ENCODE results near the gene HSFX3. TPM values are rescaled to one million over a fixed set of nuclear protein-coding genes. Genes with fewer than 3 reads are reported as not detected.
"Not testable (repeated sequence)": the region's sequence is repeated elsewhere in the genome, so short reads cannot be mapped to it uniquely, and the experiment has no call there.

The HSFX3 gene
- total and polyA plus RNA-seq, 7 experiments from 2014 or later = not detected

- ChIA-PET POLR2A (interaction anchor here (1.0 to 3.1 kb wide), 2 partner anchors 11 to 22 kb away, joined by 3 to 18 read pairs; partner anchors contain the start of gene EOLA1), CTCF (interaction anchor here (0.6 to 2.0 kb wide), 4 partner anchors 11 to 1192 kb away, joined by 3 to 7 read pairs (median 4); partner anchors contain the start of gene EOLA1)
- no peak for DNase-seq
- peaks cover 18 to 21% of the 10 kb centered on the region in 2 donors for H3K4me1 ChIP-seq (ENCODE audit: control insufficient read depth in 2 of 2, insufficient read depth in 2 of 2, low read length in 2 of 2)
- Mint-ChIP-seq H3K36me3 (peaks cover 0 to 3% (median 0%) of the 10 kb centered on the region in 5 donors), H3K27me3 (no peaks in the 10 kb centered on the region), H3K4me1 (peaks cover 0 to 27% (median 9%) of the 10 kb centered on the region in 7 donors), H3K4me3 (no peak overlapping the region), H3K27ac (peak overlapping the region in 1 of 9 donors; percentile 88), H3K9me3 (no peaks in the 10 kb centered on the region)
- intact Hi-C loops (cut with micrococcal nuclease) = loop anchor here (5.0 kb wide), 2 partner anchors 104 to 299 kb away; partner anchors contain the start of gene TMEM185A (in 1 of the 2)
- H3K27me3 ChIP-seq (ENCODE audit: control insufficient read depth in 2 of 2, insufficient read depth in 2 of 2, low read length in 2 of 2) = no peaks in the 10 kb centered on the region
- no peak for ATAC-seq
- no peaks in the 10 kb centered on the region for H3K9me3 ChIP-seq (ENCODE audit: control insufficient read depth in 2 of 3, low read length in 3 of 3)
- no peaks in the 10 kb centered on the region for H3K36me3 ChIP-seq (ENCODE audit: control insufficient read depth in 2 of 3, insufficient read depth in 3 of 3, low read length in 3 of 3)
- H3K4me3 ChIP-seq (ENCODE audit: low read length) = no peak overlapping the region
- no peak overlapping the region for H3K27ac ChIP-seq (ENCODE audit: low read depth, low read length)
Observed at GRCh38 chrX:149528381-149528780, 21.3 kb downstream of the HSFX3 start.

GRCh38 chrX:149527705-149528104, 22.0 kb downstream of the HSFX3 start:
- POLR2A ChIA-PET = interaction anchor here (1.0 to 3.1 kb wide), 2 partner anchors 12 to 21 kb away, joined by 3 to 18 read pairs; partner anchors contain the start of gene EOLA1

GRCh38 chrX:149526318-149527033, 23.2 kb downstream of the HSFX3 start:
- ATAC-seq; H3K9me3 ChIP-seq (ENCODE audit: control insufficient read depth in 2 of 3, low read length in 3 of 3); H3K36me3 ChIP-seq (ENCODE audit: control insufficient read depth in 2 of 3, insufficient read depth in 3 of 3, low read length in 3 of 3); H3K27me3 ChIP-seq (ENCODE audit: control insufficient read depth in 2 of 2, insufficient read depth in 2 of 2, low read length in 2 of 2); H3K9me3 Mint-ChIP-seq; H3K36me3 Mint-ChIP-seq; H3K4me3 ChIP-seq (ENCODE audit: low read length); DNase-seq; H3K27me3 Mint-ChIP-seq: not testable (repeated sequence)
- Mint-ChIP-seq H3K4me3 (peak overlapping the region in 2 of 10 donors; percentile 2 to 48), H3K4me1 (peaks cover under 1 to 37% (median 23%) of the 10 kb centered on the region in 7 donors), H3K27ac (peak overlapping the region; percentile 59 to 94 (median 89))
- CTCF ChIA-PET = interaction anchor here (0.8 to 1.4 kb wide), 3 partner anchors 14 to 21 kb away, joined by 3 to 5 read pairs (median 3); partner anchors contain the start of genes EOLA1 and IDS
- Histone ChIP-seq H3K27ac (ENCODE audit: low read depth, low read length) (peak overlapping the region; percentile 73), H3K4me1 (ENCODE audit: control insufficient read depth in 2 of 2, insufficient read depth in 2 of 2, low read length in 2 of 2) (peaks cover 25 to 36% of the 10 kb centered on the region in 2 donors)
- POLR2A ChIA-PET = interaction anchor here (1.0 to 1.5 kb wide), 2 partner anchors 13 to 25 kb away, joined by 4 to 9 read pairs; no protein-coding TSS in a partner anchor
- intact Hi-C loops (cut with micrococcal nuclease) = loop anchor here (1.0 to 5.0 kb wide), 5 partner anchors 14 to 301 kb away; partner anchors contain the start of gene TMEM185A (in 1 of the 2)

More at GRCh38 chrX:149527705-149528104, 22.0 kb downstream of the HSFX3 start:
- Mint-ChIP-seq H3K4me3 (peak overlapping the region in 3 of 10 donors; percentile 4 to 33 (median 10)), H3K4me1 (peaks cover 0 to 31% (median 14%) of the 10 kb centered on the region in 7 donors), H3K27me3 (no peaks in the 10 kb centered on the region), H3K36me3 (peaks cover 0 to 3% (median 0%) of the 10 kb centered on the region in 5 donors), H3K27ac (peak overlapping the region; percentile 35 to 88 (median 77)), H3K9me3 (no peaks in the 10 kb centered on the region)
- CTCF ChIA-PET = interaction anchor here (0.6 to 2.0 kb wide), 6 partner anchors 12 to 1193 kb away, joined by 3 to 7 read pairs (median 4); partner anchors contain the start of genes EOLA1 and IDS
- peaks cover 18 to 26% of the 10 kb centered on the region in 2 donors for H3K4me1 ChIP-seq (ENCODE audit: control insufficient read depth in 2 of 2, insufficient read depth in 2 of 2, low read length in 2 of 2)
- no peaks in the 10 kb centered on the region for H3K36me3 ChIP-seq (ENCODE audit: control insufficient read depth in 2 of 3, insufficient read depth in 3 of 3, low read length in 3 of 3)
- H3K4me3 ChIP-seq (ENCODE audit: low read length) = no peak overlapping the region
- no peaks in the 10 kb centered on the region for H3K9me3 ChIP-seq (ENCODE audit: control insufficient read depth in 2 of 3, low read length in 3 of 3)
- intact Hi-C loops (cut with micrococcal nuclease) = loop anchor here (1.0 to 5.0 kb wide), 5 partner anchors 13 to 300 kb away; partner anchors contain the start of gene TMEM185A (in 1 of the 2)
- ATAC-seq = peak; percentile 43
- no peak overlapping the region for H3K27ac ChIP-seq (ENCODE audit: low read depth, low read length)
- peak in 7 of 9 donors; percentile 27 to 62 (median 36) for DNase-seq
- H3K27me3 ChIP-seq (ENCODE audit: control insufficient read depth in 2 of 2, insufficient read depth in 2 of 2, low read length in 2 of 2) = no peaks in the 10 kb centered on the region

- not testable (repeated sequence) for H3K27me3 ChIP-seq (ENCODE audit: control insufficient read depth in 2 of 2, insufficient read depth in 2 of 2, low read length in 2 of 2); H3K9me3 ChIP-seq (ENCODE audit: control insufficient read depth in 2 of 3, low read length in 3 of 3); H3K27me3 Mint-ChIP-seq; H3K36me3 ChIP-seq (ENCODE audit: control insufficient read depth in 2 of 3, insufficient read depth in 3 of 3, low read length in 3 of 3); H3K4me3 ChIP-seq (ENCODE audit: low read length); H3K9me3 Mint-ChIP-seq; H3K36me3 Mint-ChIP-seq
- peak in 7 of 9 donors; percentile 24 to 53 (median 38) for DNase-seq
- Mint-ChIP-seq H3K4me1 (peaks cover 6 to 42% (median 29%) of the 10 kb centered on the region in 7 donors), H3K4me3 (peak overlapping the region in 6 of 10 donors; percentile 28 to 56 (median 44)), H3K27ac (peak overlapping the region; percentile 59 to 94 (median 89))
- peak; percentile 60 for ATAC-seq
- ChIA-PET POLR2A (interaction anchor here (1.0 to 1.5 kb wide), 2 partner anchors 14 to 24 kb away, joined by 4 to 9 read pairs; no protein-coding TSS in a partner anchor), CTCF (interaction anchor here (1.2 kb wide), 1 partner anchor 14 kb away, joined by 3 read pairs; no protein-coding TSS in a partner anchor)
- Histone ChIP-seq H3K4me1 (ENCODE audit: control insufficient read depth in 2 of 2, insufficient read depth in 2 of 2, low read length in 2 of 2) (peaks cover 29 to 36% of the 10 kb centered on the region in 2 donors), H3K27ac (ENCODE audit: low read depth, low read length) (peak overlapping the region; percentile 73)
- intact Hi-C loops (cut with micrococcal nuclease) = loop anchor here (1.0 to 5.0 kb wide), 4 partner anchors 13 to 301 kb away; partner anchors contain the start of genes IDS (in 1 of the 2) and TMEM185A (in 1 of the 2)
Observed at GRCh38 chrX:149525903-149526302, 23.8 kb downstream of the HSFX3 start.

GRCh38 chrX:149525389-149525788, 24.3 kb downstream of the HSFX3 start:
- Mint-ChIP-seq H3K4me1 (peaks cover 11 to 46% (median 34%) of the 10 kb centered on the region in 7 donors), H3K4me3 (peak overlapping the region in 7 of 10 donors; percentile 25 to 68 (median 36)), H3K27ac (peak overlapping the region; percentile 63 to 94 (median 86))
- CTCF ChIA-PET; H3K27me3 Mint-ChIP-seq; H3K9me3 ChIP-seq (ENCODE audit: control insufficient read depth in 2 of 3, low read length in 3 of 3); H3K36me3 Mint-ChIP-seq; H3K27me3 ChIP-seq (ENCODE audit: control insufficient read depth in 2 of 2, insufficient read depth in 2 of 2, low read length in 2 of 2); H3K9me3 Mint-ChIP-seq; H3K4me3 ChIP-seq (ENCODE audit: low read length); H3K36me3 ChIP-seq (ENCODE audit: control insufficient read depth in 2 of 3, insufficient read depth in 3 of 3, low read length in 3 of 3): not testable (repeated sequence)
- ATAC-seq = peak; percentile 88
- DNase-seq = peak in 8 of 9 donors; percentile 44 to 85 (median 71)
- peak overlapping the region; percentile 73 for H3K27ac ChIP-seq (ENCODE audit: low read depth, low read length)
- intact Hi-C loops (cut with micrococcal nuclease) = loop anchor here (1.0 to 5.0 kb wide), 3 partner anchors 20 to 302 kb away; partner anchors contain the start of genes IDS (in 1 of the 2) and TMEM185A (in 1 of the 2)
- POLR2A ChIA-PET = interaction anchor here (1.5 kb wide), 1 partner anchor 14 kb away, joined by 9 read pairs; no protein-coding TSS in a partner anchor
- H3K4me1 ChIP-seq (ENCODE audit: control insufficient read depth in 2 of 2, insufficient read depth in 2 of 2, low read length in 2 of 2) = peaks cover 33 to 40% of the 10 kb centered on the region in 2 donors

- Histone ChIP-seq H3K9me3 (ENCODE audit: control insufficient read depth in 2 of 3, low read length in 3 of 3) (no peaks in the 10 kb centered on the region), H3K27me3 (ENCODE audit: control insufficient read depth in 2 of 2, insufficient read depth in 2 of 2, low read length in 2 of 2) (no peaks in the 10 kb centered on the region), H3K4me3 (ENCODE audit: low read length) (no peak overlapping the region), H3K27ac (ENCODE audit: low read depth, low read length) (no peak overlapping the region), H3K4me1 (ENCODE audit: control insufficient read depth in 2 of 2, insufficient read depth in 2 of 2, low read length in 2 of 2) (peaks cover 33 to 46% of the 10 kb centered on the region in 2 donors), H3K36me3 (ENCODE audit: control insufficient read depth in 2 of 3, insufficient read depth in 3 of 3, low read length in 3 of 3) (no peaks in the 10 kb centered on the region)
- Mint-ChIP-seq H3K27ac (peak overlapping the region in 3 of 9 donors; percentile 37 to 57 (median 38)), H3K9me3 (peaks cover 0 to under 1% (median 0%) of the 10 kb centered on the region in 11 donors), H3K4me3 (peak overlapping the region in 2 of 10 donors; percentile 3 to 13), H3K27me3 (no peaks in the 10 kb centered on the region), H3K4me1 (peaks cover 11 to 55% (median 37%) of the 10 kb centered on the region in 7 donors), H3K36me3 (peaks cover 0 to 8% (median 0%) of the 10 kb centered on the region in 5 donors)
- ChIA-PET CTCF (interaction anchor here (1.6 kb wide), 1 partner anchor 9 kb away, joined by 3 read pairs; no protein-coding TSS in a partner anchor), POLR2A (interaction anchor here (0.6 to 2.2 kb wide), 2 partner anchors 17 to 465 kb away, joined by 3 to 15 read pairs; partner anchors contain the start of gene IDS)
- ATAC-seq (no peak), DNase-seq (no peak)
- intact Hi-C loops (cut with micrococcal nuclease) = no loop called here
Observed at GRCh38 chrX:149522916-149523315, 26.8 kb downstream of the HSFX3 start.
